Skin epidermis (tissue), 12 donors: ENCODE measurements around the gene FAM227A.
A peak's percentile ranks its signal among the peaks of the same experiment; 100 is the strongest.

ENCODE experiments used
- H3K27ac ChIP-seq, 21 experiments: fragments of 200-600 bp; sonication (generic) in 11 of 21; one replicate each; pipeline ENCODE4 v1.5.0; 2020; ENCODE audit warnings: mild to moderate bottlenecking in 3 of 21, inconsistent platforms in 2 of 21, moderate library complexity in 2 of 21
- H3K4me3 ChIP-seq, 7 experiments: fragments of 200-600 bp; sonication (generic) in 2 of 7; one replicate each; pipeline ENCODE4 v1.5.0; 2020; ENCODE audit warnings: inconsistent platforms in 2 of 7, mild to moderate bottlenecking in 2 of 7, moderate library complexity in 1 of 7

Gene FAM227A

GRCh38 chr22:38656256-38657044, at the start of gene FAM227A, which contains the start of gene CBY1:
FAM227A (minus strand) TSS chr22:38656392; CDS start chr22:38650168, 6,224 bp downstream.
CBY1 (plus strand) TSS chr22:38656638; CDS start chr22:38668055, 11,417 bp downstream.
- H3K4me3 ChIP-seq = peak within 1 kb of the TSS; percentile 65 to 93 (median 90)
- peak within 1 kb of the TSS; percentile 73 to 100 (median 96) for H3K27ac ChIP-seq

DNA sequence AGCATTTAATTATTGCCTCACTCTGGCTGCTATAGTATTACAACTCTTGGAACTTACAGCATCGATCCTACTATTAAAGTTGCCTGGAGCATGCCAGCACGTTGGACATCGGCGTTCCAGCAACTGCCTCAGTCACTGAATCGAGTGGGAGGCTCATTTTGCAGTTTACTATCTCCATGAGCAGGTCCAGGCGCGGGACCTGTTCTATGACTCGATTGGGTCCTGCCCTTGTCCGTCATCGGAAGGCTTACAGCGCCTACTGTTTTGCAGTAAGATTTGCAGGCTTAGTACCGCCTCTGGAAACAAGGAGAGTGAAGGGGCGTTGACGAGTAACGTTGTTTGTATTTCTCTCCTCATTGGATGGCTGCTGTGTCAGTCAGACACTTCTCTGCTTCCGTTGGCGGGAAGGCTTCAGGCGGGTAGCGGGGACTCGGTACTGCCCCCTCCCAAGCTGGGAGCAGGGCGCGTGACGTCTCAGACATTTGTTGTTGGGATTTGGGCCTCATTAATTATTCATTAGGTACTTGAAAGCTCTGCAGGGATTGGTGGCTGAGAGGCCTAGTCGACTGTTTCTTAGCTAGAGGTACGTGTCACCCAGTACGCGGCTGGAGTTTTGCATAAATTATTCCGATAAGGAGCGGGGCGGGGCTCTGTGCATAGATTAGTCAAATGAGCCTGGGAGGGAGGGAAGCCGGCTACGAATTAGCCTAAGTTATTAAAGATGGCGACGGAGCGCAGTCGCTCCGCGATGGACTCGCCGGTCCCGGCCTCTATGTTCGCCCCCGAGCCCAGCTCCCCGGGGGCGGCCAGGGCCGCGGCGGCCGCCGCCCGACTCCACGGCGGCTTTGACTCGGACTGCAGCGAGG, 49.3 kb upstream of the FAM227A start, which contains the start of gene GTPBP1:
GTPBP1 (plus strand) TSS at position 710 of the 866 bp plus-strand sequence; CDS start at position 722, 12 bp downstream.
- Histone ChIP-seq H3K27ac (peak within 1 kb of the TSS; percentile 88 to 100 (median 97)), H3K4me3 (peak within 1 kb of the TSS; percentile 75 to 99 (median 93))

- Histone ChIP-seq H3K27ac (peak overlapping the region in 20 of 21 experiments; percentile 2 to 99 (median 73)), H3K4me3 (peak overlapping the region in 4 of 7 experiments; percentile 14 to 93 (median 23))
Measured at GRCh38 chr22:38704654-38705234, 48.6 kb upstream of the FAM227A start.

GRCh38 chr22:38700789-38701628, 44.8 kb upstream of the FAM227A start, which contains the start of gene JOSD1:
JOSD1 (minus strand) TSS chr22:38700943; CDS start chr22:38699987, 956 bp downstream.
- peak within 1 kb of the TSS; percentile 57 to 80 (median 74) for H3K4me3 ChIP-seq
- H3K27ac ChIP-seq = peak within 1 kb of the TSS; percentile 92 to 100 (median 95)

- peak overlapping the region; percentile 57 to 80 (median 74) for H3K4me3 ChIP-seq
- peak overlapping the region; percentile 85 to 100 (median 95) for H3K27ac ChIP-seq
Measured at GRCh38 chr22:38700270-38700788, 44.1 kb upstream of the FAM227A start.

GRCh38 chr22:38699784-38700183, 43.6 kb upstream of the FAM227A start:
- H3K4me3 ChIP-seq = peak overlapping the region; percentile 57 to 80 (median 74)
- H3K27ac ChIP-seq = peak overlapping the region in 20 of 21 experiments; percentile 54 to 100 (median 95)

- H3K4me3 ChIP-seq = peak overlapping the region; percentile 57 to 80 (median 74)
- H3K27ac ChIP-seq = peak overlapping the region in 15 of 21 experiments; percentile 92 to 100 (median 96)
Measured at GRCh38 chr22:38699143-38699542, 43.0 kb upstream of the FAM227A start.

DNA sequence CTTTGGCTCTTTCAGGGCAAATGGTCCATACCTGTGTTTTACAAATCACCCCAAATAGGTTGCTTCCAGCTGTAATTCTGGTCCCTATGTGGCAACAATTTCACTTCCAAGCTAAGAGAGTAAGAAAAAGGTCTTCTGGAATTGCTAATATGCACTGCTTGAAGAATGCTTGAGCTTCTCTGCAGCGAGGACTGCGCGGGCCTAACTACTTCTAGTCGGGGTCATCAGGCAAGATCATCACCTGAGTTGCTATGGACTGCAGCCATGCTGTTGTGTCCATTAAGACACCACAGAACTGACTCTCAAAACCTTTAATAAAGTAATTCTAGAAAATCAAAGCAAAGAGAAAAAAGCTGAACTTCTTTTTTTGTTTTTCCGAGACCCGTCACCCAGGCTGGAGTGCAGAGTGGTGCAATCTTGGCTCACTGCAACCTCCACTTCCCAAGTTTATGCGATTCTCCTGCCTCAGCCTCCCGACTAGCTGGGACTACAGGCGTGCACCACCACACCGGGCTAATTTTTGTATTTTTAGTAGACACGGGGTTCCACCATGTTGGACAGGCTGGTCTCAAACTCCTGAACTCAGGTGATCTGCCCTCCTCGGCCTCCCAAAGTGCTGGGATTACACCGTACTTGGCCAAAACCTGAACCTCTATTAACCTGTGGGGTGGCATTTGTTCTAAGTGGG, 42.4 kb upstream of the FAM227A start:
- H3K4me3 ChIP-seq = peak overlapping the region in 6 of 7 experiments; percentile 62 to 80 (median 75)
- peak overlapping the region in 13 of 21 experiments; percentile 29 to 100 (median 96) for H3K27ac ChIP-seq

GRCh38 chr22:38697425-38698089, 41.4 kb upstream of the FAM227A start:
- peak overlapping the region in 1 of 7 experiments; percentile 62 for H3K4me3 ChIP-seq
- peak overlapping the region in 17 of 21 experiments; percentile 10 to 100 (median 55) for H3K27ac ChIP-seq

GRCh38 chr22:38696606-38697424, 40.6 kb upstream of the FAM227A start:
- peak overlapping the region in 1 of 7 experiments; percentile 62 for H3K4me3 ChIP-seq
- H3K27ac ChIP-seq = peak overlapping the region in 17 of 21 experiments; percentile 27 to 98 (median 56)

DNA sequence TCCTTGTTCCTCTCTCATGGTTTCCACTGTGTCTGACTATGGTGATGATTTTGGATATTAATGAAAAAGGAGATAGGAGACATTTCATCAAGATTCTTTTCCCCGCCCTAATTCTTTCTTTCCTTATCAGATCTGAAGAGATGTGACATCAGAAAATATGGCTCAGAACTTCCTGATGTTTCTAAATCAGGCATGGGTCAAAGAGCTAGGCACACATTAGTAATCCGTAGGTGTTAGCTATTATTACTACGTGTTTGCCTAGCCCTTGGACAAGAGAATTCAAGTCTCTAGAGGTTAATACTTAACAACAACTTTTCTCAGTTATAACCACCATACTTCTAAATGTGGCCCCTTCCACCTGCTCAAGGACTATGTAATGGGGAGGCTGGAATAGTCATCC, 38.7 kb upstream of the FAM227A start:
- H3K27ac ChIP-seq = peak overlapping the region in 2 of 21 experiments; percentile 1 to 25
- H3K4me3 ChIP-seq = no peak overlapping the region

GRCh38 chr22:38694049-38694448, 37.9 kb upstream of the FAM227A start:
- Histone ChIP-seq H3K27ac (peak overlapping the region in 1 of 21 experiments; percentile 30), H3K4me3 (no peak overlapping the region)

GRCh38 chr22:38689651-38690050, 33.5 kb upstream of the FAM227A start:
- Histone ChIP-seq H3K4me3 (no peak overlapping the region), H3K27ac (no peak overlapping the region)

- Histone ChIP-seq H3K4me3 (no peak overlapping the region), H3K27ac (no peak overlapping the region)
Measured at GRCh38 chr22:38685761-38686160, 29.6 kb upstream of the FAM227A start.

GRCh38 chr22:38684895-38685294, 28.7 kb upstream of the FAM227A start:
- H3K27ac ChIP-seq = no peak overlapping the region
- no peak overlapping the region for H3K4me3 ChIP-seq
